GM21786 (cell line): ENCODE measurements around the gene NUTM1.
A peak's percentile ranks its signal among the peaks of the same experiment; 100 is the strongest.
"Not testable (repeated sequence)": the region's sequence is repeated elsewhere in the genome, so short reads cannot be mapped to it uniquely, and the experiment has no call there.

Source experiments
- ATAC-seq: cut with Tn5 transposase; IDR thresholded peaks from one replicate; pipeline ENCODE4 v1.9.1; 2021; ENCODE audit not compliant: unreplicated experiment

Gene NUTM1

GRCh38 chr15:34336231-34336990 is 6.7 kb upstream of the NUTM1 start:
- ATAC-seq = no peak

DNA sequence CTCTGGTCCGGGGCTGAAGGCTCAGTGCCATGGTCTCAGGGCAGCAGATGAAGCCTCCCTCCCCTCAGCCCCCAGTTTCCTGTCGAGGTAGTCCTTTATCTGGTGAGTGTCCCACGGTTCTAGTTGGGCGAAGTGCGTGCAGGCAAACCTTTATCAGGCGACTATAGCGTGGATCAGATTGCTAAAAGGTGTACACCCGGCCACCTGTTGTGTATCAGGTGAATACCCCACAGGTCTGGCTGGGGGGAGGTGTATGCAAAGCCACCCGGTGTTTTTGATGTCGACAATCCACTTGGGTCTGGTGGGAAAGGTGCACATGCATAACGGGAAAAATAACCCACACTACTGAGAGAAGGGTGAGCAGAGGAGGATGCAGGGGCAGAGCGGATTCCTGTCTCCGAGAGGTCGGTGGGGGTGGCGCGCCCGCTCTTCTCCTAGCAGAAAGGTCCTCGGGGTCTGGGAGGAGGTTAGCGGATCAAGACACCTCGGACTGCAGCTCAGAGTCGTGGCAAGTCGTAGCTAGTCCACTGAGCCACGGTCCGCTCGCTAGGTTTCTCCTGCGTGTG is 6.0 kb upstream of the NUTM1 start:
- ATAC-seq = no peak

- ATAC-seq = peak; percentile 64
These were observed 5.4 kb upstream of the NUTM1 start, which contains the start of gene SLC12A6 for GRCh38 chr15:34337557-34338306. Gene SLC12A6, minus strand, starts transcription at chr15:34337781. Its CDS starts 1,101 bp downstream, at chr15:34336680.

GRCh38 chr15:34338347-34338746 is 4.8 kb upstream of the NUTM1 start:
- no peak for ATAC-seq

DNA sequence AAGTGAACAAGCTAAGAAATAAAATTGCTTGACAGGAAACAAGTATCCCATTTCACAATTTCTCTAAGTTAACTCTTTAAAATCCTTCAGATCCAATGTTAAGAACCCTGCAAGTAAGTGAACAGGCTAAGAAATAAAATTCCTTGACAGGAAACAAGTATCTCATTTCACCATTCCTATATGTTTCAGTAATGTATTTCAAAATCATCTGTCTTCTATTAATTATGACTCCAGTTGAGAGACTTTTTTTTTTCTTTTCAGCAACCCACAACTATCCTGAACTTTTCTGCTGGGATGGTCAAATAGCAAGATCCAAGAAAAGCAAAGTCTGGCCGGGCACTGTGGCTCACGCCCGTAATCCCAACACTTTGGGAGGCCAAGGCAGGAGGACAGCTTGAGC is 3.2 kb upstream of the NUTM1 start:
- ATAC-seq = no peak

- ATAC-seq = no peak
These were observed 1.5 kb upstream of the NUTM1 start for GRCh38 chr15:34341381-34342212.

DNA sequence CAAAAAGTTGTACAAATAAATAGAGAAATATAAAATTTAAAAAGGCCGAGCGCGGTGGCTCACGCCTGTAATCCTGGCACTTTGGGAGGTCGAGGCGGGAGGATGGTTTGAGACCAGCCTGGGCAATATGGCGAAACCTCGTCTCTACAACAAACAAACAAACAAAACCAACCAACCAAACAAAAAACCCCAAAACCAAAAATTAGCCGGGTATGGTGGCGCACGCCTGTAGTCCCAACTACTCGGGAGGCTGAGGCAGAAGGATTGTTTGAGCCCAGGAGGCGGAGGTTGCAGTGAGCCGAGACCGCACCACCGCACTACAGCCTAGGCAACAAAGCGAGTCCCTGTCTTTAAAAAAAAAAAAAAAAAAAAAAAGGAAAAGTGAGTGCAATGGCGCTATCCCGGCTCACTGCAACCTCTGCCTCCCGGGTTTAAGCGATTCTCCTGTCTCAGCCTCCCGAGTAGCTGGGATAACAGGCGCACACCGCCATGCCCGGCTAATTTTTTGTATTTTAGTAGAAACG is 840 bp upstream of the NUTM1 start:
- ATAC-seq = not testable (repeated sequence)

- no peak for ATAC-seq
These were observed 5.0 kb downstream of the NUTM1 start for GRCh38 chr15:34347951-34348638.

GRCh38 chr15:34348735-34349300 is 5.7 kb downstream of the NUTM1 start:
- no peak for ATAC-seq

- ATAC-seq = no peak
These were observed 6.7 kb downstream of the NUTM1 start for GRCh38 chr15:34349769-34350168.

- ATAC-seq = not testable (repeated sequence)
These were observed 9.9 kb downstream of the NUTM1 start for GRCh38 chr15:34352996-34353395.

DNA sequence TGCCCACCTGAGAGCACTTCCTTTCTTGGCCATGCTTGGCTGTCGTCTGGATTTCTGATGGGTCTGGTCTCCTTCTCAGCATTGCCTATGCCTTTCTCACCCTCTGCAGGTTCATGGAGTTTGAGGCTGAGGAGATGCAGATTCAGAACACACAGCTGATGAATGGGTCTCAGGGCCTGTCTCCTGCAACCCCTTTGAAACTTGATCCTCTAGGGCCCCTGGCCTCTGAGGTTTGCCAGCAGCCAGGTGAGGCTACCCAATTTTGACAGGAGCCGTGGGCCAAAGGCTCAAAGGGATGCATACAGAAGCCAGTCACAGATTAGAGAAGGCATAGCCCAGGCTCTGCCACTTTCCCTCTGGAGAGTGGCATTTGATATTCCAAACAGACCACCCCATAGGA is 10.5 kb downstream of the NUTM1 start:
- ATAC-seq = no peak

- no peak for ATAC-seq
These were observed 11.2 kb downstream of the NUTM1 start for GRCh38 chr15:34354286-34354685.

GRCh38 chr15:34355241-34355640 is 12.1 kb downstream of the NUTM1 start:
- no peak for ATAC-seq

DNA sequence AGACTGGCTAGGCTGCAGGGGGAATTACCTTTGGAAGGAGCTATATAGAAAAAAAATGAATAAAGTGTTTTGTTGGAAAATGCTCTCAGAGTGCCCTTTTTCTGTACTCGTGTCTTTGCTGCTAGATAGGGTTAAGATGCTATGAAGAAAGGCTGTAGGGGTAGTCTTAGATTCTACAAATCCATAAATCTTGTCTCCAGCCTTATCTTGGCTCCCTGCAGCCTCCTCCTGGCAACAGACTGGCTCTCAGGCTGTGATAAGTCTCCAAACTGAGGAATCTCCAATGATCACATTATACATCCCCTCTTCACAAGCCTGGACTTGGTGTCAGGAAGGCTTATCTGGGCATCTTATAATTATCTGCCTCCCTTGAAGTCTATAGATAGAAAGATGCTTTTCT is 14.5 kb downstream of the NUTM1 start:
- ATAC-seq = no peak

DNA sequence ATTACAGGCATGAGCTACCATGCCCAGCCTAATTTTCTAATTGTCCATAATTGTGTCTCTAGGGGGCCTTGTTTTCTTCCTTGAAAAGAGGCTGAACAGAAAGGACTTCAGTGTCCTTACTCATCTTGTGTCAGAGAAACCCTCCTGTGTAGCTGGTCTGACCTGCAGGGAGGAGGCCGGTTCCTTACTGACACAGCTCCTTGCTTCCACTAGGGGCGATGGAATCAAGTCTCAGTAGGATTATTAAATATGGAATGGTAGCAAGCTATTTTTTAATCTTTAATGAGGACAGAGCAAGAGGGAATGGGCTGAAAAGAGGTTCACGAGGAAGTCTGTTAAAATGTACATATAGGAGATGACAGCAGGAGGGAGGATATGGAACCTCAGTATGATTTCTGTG is 15.3 kb downstream of the NUTM1 start:
- ATAC-seq = no peak

DNA sequence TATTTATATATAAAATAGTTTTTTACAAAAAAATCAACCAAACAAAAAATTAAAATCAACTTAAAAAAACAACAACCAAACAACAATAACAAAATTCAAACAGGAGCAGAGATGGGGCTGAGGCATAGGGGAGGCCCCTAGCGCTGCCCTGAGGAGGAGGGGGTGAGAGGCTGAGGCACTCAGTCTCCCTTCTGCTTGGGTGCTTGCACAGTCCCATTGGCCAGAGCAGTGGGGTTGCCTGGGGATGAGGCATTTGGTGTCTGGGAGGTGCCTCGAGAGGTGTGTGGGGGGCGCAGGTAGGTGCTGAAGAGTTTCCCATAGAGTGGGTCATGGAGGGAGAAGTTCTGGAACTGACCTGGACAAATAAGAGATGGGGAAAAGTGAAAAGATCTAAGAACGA is 15.8 kb downstream of the NUTM1 start:
- ATAC-seq = no peak

- ATAC-seq = no peak
These were observed 16.3 kb downstream of the NUTM1 start for GRCh38 chr15:34359416-34359815.

GRCh38 chr15:34360298-34360697 is 17.2 kb downstream of the NUTM1 start:
- ATAC-seq = no peak

- no peak for ATAC-seq
These were observed 18.2 kb downstream of the NUTM1 start for GRCh38 chr15:34361278-34361677.
